ENCODE measurements around the gene TTF2. TPM values are rescaled to one million over a fixed set of nuclear protein-coding genes. Genes with fewer than 3 reads are reported as not detected.
A peak's percentile ranks its signal among the peaks of the same experiment; 100 is the strongest.

Gene TTF2
- total and polyA plus RNA-seq, 2 experiments from 2014 or later = 6.5 to 9.8 TPM

GRCh38 chr1:117143871-117144270 is 83.7 kb downstream of the TTF2 start:
- no peak for TF ChIP-seq EZH2 (IDR thresholded peaks at IDR 0.05; ENCODE audit: insufficient read depth, poor library complexity, severe bottlenecking)
- TF ChIP-seq EZH2phosphoT487 (IDR thresholded peaks at IDR 0.05; ENCODE audit: insufficient read depth, low read depth) = no peak
- WGBS, 2 experiments (ENCODE audit: low coverage in 1 of 2, low lambda C conversion rate in 2 of 2, missing lambda C conversion rate in 2 of 2) = 65 to 66% methylated on average over 3 of the region's 3 CpGs
- H3K27ac ChIP-seq = no peak overlapping the region
- H2AFZ ChIP-seq = no peak overlapping the region
- no peaks in the 10 kb centered on the region for H3K9me3 ChIP-seq (ENCODE audit: low read depth)
- no peak overlapping the region for H3K9ac ChIP-seq
- H3K4me1 ChIP-seq (ENCODE audit: insufficient read depth) = peaks cover 43% of the 10 kb centered on the region
- H3K36me3 ChIP-seq (ENCODE audit: low read depth) = no peaks in the 10 kb centered on the region
- DNase-seq = peak; percentile 43
- H3F3A ChIP-seq (ENCODE audit: insufficient read depth) = peaks cover 29% of the 10 kb centered on the region
- H3K4me2 ChIP-seq (ENCODE audit: unreplicated experiment) = no peak overlapping the region
- in situ Hi-C loops (cut with MboI) = no loop called here
- no peaks in the 10 kb centered on the region for H3K79me2 ChIP-seq (ENCODE audit: insufficient read depth)
- no peaks in the 10 kb centered on the region for H4K20me1 ChIP-seq (ENCODE audit: insufficient read depth)
- H3K27me3 ChIP-seq (replicated peaks; ENCODE audit: insufficient read depth) = no peaks in the 10 kb centered on the region
- H3K9me2 ChIP-seq (ENCODE audit: insufficient read depth) = no peaks in the 10 kb centered on the region
- H3K4me3 ChIP-seq = no peak overlapping the region

DNA sequence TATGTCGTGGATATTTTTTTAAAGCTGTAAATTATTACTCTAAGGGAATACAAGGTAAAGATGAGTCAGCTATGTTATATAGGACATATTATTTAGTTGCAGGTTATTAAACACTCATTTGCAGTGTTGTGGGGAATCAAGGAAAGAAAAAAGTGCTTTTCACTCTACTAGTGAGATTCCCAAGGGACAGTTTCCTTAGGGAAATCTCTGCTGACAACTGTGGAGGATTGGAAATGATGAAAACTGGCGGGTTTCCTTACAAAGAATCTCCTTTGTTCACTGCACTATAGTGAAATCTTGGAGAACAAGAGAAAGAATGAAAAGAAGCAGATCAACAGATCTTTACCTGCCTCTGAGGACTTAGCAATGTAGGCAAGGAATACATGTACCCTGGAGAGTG is 85.9 kb downstream of the TTF2 start:
- Histone ChIP-seq H3K4me3 (no peak overlapping the region), H3K4me2 (ENCODE audit: unreplicated experiment) (peak overlapping the region; percentile 27), H3K4me1 (ENCODE audit: insufficient read depth) (peaks cover 43% of the 10 kb centered on the region), H3K9me3 (ENCODE audit: low read depth) (no peaks in the 10 kb centered on the region), H2AFZ (no peak overlapping the region), H3K27ac (no peak overlapping the region), H4K20me1 (ENCODE audit: insufficient read depth) (no peaks in the 10 kb centered on the region), H3K79me2 (ENCODE audit: insufficient read depth) (no peaks in the 10 kb centered on the region), H3K9ac (no peak overlapping the region), H3K36me3 (ENCODE audit: low read depth) (no peaks in the 10 kb centered on the region), H3K27me3 (replicated peaks; ENCODE audit: insufficient read depth) (no peaks in the 10 kb centered on the region), H3F3A (ENCODE audit: insufficient read depth) (peaks cover 29% of the 10 kb centered on the region), H3K9me2 (ENCODE audit: insufficient read depth) (no peaks in the 10 kb centered on the region)
- DNase-seq = no peak
- in situ Hi-C loops (cut with MboI) = no loop called here
- TF ChIP-seq EZH2 (IDR thresholded peaks at IDR 0.05; ENCODE audit: insufficient read depth, poor library complexity, severe bottlenecking) (no peak), EZH2phosphoT487 (IDR thresholded peaks at IDR 0.05; ENCODE audit: insufficient read depth, low read depth) (no peak)
- WGBS, 2 experiments (ENCODE audit: low coverage in 1 of 2, low lambda C conversion rate in 2 of 2, missing lambda C conversion rate in 2 of 2) = 97 to 100% methylated on average over 2 of the region's 2 CpGs

- Histone ChIP-seq H3K9ac (peak overlapping the region; percentile 4; the same call in 1 of the 2 replicates), H3K79me2 (ENCODE audit: insufficient read depth) (no peaks in the 10 kb centered on the region), H3K4me3 (no peak overlapping the region), H3K9me3 (ENCODE audit: low read depth) (no peaks in the 10 kb centered on the region), H3K36me3 (ENCODE audit: low read depth) (no peaks in the 10 kb centered on the region), H3K4me1 (ENCODE audit: insufficient read depth) (peaks cover 43% of the 10 kb centered on the region), H2AFZ (no peak overlapping the region), H4K20me1 (ENCODE audit: insufficient read depth) (no peaks in the 10 kb centered on the region), H3F3A (ENCODE audit: insufficient read depth) (peaks cover 28% of the 10 kb centered on the region), H3K27me3 (replicated peaks; ENCODE audit: insufficient read depth) (no peaks in the 10 kb centered on the region), H3K27ac (peak overlapping the region; percentile 65), H3K4me2 (ENCODE audit: unreplicated experiment) (peak overlapping the region; percentile 27), H3K9me2 (ENCODE audit: insufficient read depth) (no peaks in the 10 kb centered on the region)
- no peak for TF ChIP-seq EZH2phosphoT487 (IDR thresholded peaks at IDR 0.05; ENCODE audit: insufficient read depth, low read depth)
- TF ChIP-seq EZH2 (IDR thresholded peaks at IDR 0.05; ENCODE audit: insufficient read depth, poor library complexity, severe bottlenecking) = no peak
- DNase-seq = peak; percentile 95
- in situ Hi-C loops (cut with MboI) = no loop called here
- 50 to 54% methylated on average over 8 of the region's 8 CpGs for WGBS, 2 experiments (ENCODE audit: low coverage in 1 of 2, low lambda C conversion rate in 2 of 2, missing lambda C conversion rate in 2 of 2)
Observed at GRCh38 chr1:117146575-117147340, 86.6 kb downstream of the TTF2 start.

DNA sequence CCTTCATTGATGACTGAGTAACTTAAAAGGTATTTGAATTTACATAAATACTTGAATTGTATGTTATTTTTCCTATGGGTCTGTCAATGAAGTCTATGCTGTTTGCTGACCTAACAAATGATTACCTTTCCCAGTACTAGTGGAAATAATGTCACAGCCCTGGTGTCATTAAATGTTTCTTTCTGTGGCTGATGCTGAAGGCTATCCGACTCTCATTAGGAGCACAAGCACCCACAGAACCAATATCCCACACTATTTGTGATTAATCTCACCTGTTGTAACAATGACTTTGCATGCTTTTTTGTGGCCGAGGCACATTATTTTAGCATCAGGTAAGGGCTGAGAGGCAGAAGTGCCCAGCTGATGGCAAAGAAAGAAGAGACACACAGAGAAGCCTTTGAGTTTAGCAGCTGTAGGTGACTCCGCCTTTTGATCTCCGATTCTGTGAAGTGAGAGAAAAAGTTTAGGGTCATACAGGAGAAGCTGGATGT is 87.3 kb downstream of the TTF2 start:
- no peaks in the 10 kb centered on the region for H3K79me2 ChIP-seq (ENCODE audit: insufficient read depth)
- peak overlapping the region; percentile 65 for H3K27ac ChIP-seq
- no peaks in the 10 kb centered on the region for H4K20me1 ChIP-seq (ENCODE audit: insufficient read depth)
- H3K36me3 ChIP-seq (ENCODE audit: low read depth) = no peaks in the 10 kb centered on the region
- H3K4me3 ChIP-seq = no peak overlapping the region
- no peaks in the 10 kb centered on the region for H3K9me2 ChIP-seq (ENCODE audit: insufficient read depth)
- no peak for DNase-seq
- H3K9ac ChIP-seq = no peak overlapping the region
- WGBS, 2 experiments (ENCODE audit: low coverage in 1 of 2, low lambda C conversion rate in 2 of 2, missing lambda C conversion rate in 2 of 2) = 61 to 68% methylated on average over 4 of the region's 4 CpGs
- in situ Hi-C loops (cut with MboI) = no loop called here
- no peaks in the 10 kb centered on the region for H3K27me3 ChIP-seq (replicated peaks; ENCODE audit: insufficient read depth)
- H3F3A ChIP-seq (ENCODE audit: insufficient read depth) = peaks cover 22% of the 10 kb centered on the region
- H3K4me2 ChIP-seq (ENCODE audit: unreplicated experiment) = peak overlapping the region; percentile 26
- H3K4me1 ChIP-seq (ENCODE audit: insufficient read depth) = peaks cover 38% of the 10 kb centered on the region
- no peaks in the 10 kb centered on the region for H3K9me3 ChIP-seq (ENCODE audit: low read depth)
- TF ChIP-seq EZH2 (IDR thresholded peaks at IDR 0.05; ENCODE audit: insufficient read depth, poor library complexity, severe bottlenecking) = no peak
- no peak for TF ChIP-seq EZH2phosphoT487 (IDR thresholded peaks at IDR 0.05; ENCODE audit: insufficient read depth, low read depth)
- no peak overlapping the region for H2AFZ ChIP-seq

Data from GM23248 (cell line).